ENCODE data around the gene BLOC1S3.

Gene BLOC1S3

DNA sequence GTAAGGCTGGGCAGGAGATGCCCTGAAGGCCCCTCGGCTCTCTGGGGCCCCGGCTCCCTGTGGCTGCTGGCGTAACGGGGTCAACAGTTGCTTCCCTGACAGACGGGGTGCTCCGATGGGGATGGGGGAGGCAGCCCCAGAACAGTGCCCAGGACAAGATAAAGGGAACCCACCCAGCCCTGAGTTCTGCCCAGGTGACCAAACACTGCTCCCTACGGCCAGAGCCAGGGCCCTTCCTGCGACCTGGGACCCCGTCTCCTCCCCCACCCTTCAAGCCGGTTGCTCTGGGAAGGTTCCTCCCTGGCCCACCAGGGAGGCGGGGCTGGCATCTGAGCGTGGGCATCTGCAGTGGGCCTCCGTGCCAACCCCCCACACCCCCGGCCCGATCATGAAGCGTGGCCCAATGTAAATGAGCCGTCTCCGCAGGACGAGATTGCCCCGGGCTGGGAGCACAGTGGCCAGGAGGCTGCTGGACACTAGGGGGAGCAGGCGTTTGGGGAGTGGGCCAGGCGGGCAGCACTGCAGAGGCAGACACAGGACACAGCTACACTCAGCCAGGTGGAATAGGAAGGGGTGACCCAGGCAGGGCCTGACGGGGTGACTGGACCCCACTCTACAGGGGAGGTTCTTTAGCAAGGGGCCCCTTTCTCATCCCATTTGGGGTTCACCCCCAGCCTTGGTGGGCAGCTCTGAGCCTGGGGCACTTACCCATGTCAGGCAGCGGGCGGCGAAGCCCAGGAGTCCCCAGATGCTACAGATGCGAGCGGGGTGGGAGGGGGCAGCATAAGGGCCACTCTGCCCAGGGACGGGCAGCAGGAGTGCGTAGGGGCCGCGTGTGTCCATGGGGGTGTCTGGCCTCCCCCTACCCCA is 16.6 kb upstream of the BLOC1S3 start:
- DNase-seq (ENCODE audit: low read depth in 2 of 2), result no peak

DNA sequence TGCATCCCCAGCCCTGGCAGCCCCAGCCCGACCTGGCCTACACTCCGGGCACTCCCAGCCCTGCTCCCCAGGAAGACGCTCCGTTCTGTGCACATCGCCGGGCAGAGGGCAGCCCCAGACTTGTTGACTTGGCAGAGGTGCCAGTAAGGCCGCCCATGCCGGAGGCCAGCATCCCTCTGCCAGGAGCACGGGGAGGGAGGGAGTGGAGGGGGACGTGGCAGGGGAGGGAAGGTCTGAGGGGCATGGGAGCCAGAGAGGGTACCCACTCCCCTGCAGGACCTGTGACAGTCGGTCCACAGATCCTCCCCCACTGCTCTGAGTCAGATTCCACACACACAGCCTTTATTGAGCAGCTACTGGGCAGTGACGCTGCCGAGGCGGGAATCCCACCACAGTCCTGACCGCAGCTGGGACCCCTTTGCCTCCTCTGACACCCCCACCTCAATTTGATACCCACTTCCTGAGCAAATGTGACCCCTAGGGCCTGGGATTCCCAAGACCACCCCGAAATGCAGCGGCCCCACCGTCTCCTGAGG is 15.9 kb upstream of the BLOC1S3 start:
- no peak for DNase-seq (ENCODE audit: low read depth in 2 of 2)

GRCh38 chr19:45163156-45163555 is 15.4 kb upstream of the BLOC1S3 start:
- no peak for DNase-seq (ENCODE audit: low read depth in 2 of 2)

- DNase-seq (ENCODE audit: low read depth in 2 of 2), result no peak
Measured at GRCh38 chr19:45163751-45164460, 14.7 kb upstream of the BLOC1S3 start.

- peak; percentile 58 to 65 for DNase-seq (ENCODE audit: low read depth in 2 of 2)
Measured at GRCh38 chr19:45164577-45165335, 13.8 kb upstream of the BLOC1S3 start.

DNA sequence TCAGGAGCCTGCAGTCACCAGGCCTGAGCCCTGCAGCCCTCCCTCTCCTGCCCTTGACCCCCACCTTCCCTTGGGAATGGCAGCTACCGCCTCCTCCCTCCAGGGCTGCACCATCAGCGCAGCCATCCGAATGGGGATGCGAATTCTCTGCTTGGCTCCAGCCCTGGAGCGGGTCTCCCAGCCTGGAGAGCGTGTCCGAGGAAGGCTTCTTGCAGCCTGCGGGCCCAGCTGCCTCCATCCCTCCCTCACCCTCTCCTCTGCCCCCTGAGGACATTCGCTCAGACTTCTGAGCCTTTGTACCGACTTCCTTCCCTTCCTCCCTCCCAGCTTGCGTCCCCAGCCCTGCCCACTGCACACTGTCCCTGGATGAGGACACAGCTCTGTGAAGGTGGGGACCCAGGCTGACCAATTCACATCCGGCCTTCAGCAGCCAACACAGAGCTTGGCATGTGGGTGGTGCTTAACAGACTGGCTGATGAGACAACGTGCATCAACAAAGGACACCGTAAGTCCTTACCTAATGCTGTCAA is 11.8 kb upstream of the BLOC1S3 start:
- no peak for DNase-seq (ENCODE audit: low read depth in 2 of 2)

DNA sequence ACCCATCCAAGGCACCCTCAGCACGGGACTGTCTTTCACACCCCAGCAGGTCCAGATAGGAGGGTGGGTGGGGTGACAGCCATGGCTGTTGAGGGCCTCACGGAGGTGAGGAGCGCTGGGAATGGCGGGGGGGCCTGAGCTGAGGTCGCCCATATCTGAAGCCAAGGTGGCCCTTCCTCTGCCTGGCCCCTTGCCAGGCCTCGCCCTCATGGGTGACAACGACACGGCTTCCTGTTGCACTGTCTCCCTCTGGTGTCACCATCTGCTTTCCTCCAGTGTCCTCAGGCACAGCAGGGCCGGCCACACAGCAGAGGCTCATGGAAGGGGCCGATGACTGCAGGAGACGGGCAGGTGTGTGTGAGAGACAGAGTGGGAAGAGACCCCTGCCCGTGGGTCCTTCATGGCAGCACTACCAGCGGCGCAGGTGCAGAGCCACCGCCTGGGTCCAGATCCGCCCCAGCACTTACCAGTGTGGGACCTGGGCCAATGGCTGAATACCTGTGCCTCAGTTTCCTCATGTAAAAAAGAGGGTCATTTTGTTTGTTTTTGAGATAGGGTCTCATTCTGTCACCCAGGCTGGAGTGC is 9.7 kb upstream of the BLOC1S3 start:
- no peak for DNase-seq (ENCODE audit: low read depth in 2 of 2)

DNA sequence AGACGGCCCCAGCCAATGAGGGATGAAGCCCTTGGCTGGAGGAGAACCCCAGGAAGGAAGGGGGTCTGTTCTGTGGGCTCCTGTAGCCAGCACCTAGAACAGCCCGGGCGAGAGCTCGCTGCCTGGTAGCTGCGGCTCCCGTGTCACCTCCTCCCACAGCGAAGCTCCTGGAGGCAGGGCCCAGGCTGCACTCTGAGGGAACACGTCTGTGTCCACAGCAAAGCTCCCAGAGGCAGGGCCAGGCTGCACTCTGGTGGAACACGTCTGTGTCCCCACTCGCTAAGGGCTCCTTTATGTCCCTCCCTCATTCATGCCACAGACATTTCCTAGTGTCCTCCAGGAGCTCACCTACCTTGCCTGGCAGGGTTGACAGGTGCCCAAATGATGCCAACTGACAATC is 9.0 kb upstream of the BLOC1S3 start:
- no peak for DNase-seq (ENCODE audit: low read depth in 2 of 2)

DNA sequence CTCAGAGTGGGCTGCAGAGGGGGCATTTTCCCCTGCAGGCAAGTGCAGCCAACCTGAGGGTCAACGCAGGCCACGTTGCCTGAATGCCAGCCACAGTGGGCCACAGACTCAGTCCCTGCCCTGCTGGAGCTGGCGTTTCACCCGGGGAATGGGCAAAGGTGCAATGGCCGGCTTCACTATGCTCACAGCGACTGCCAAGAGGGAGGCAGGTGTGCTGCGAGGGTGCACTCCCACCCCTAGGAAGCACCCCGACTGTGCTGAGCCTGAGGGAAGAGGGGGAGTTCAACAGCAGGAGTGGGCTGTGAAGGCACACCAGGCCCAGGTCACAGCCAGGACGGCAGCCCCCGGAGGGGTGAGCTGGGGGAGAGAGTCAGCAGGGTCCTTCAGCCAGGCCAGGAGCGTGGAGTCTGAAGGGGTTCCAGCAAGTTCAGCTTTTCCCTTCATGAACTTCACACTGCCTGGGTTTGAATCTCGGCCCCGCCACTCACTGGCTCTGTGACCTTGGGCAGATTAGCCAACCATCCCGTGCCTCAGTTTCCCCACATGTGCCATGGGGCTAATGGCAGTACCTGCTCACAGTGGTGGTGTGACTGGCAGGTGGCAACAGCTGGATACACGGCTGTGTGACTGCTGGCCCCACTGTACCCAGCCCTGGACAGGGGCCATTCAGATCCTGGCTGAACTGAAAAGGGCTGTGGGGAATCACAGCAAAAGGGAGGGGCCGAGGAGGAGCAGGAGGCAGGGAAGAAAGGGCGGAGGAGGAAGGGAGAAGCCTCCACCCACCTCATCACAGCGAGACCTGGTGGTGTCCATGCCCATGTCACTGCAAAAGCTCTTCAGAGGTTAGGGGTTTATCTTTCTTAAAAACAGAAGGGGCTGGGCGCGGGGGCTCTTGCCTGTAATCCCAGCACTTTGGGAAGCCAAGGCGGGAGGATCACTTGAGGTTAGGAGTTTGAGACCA is 8.2 kb upstream of the BLOC1S3 start:
- no peak for DNase-seq (ENCODE audit: low read depth in 2 of 2)

GRCh38 chr19:45171211-45171623 is 7.4 kb upstream of the BLOC1S3 start:
- no peak for DNase-seq (ENCODE audit: low read depth in 2 of 2)

DNA sequence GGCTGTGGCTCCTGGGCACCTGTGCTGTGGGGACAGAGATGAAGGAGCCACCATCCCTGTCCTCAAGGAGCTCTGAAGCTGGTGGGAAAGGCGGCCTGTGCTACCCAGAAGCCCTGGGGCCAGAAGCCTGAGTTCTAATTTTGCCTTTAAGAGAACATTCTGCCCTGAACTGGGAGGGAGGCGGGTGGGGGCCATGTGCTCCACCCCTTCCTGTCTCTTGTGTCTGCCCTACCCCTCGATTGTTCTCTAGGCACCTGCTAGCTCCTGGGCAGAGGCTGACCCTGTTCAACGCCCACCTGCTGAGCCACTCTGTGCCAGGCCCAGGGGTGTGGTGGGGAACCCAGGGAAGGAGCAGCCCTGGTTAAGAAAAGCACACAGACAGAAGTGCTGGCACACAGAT is 6.4 kb upstream of the BLOC1S3 start:
- DNase-seq (ENCODE audit: low read depth in 2 of 2), result no peak

DNA sequence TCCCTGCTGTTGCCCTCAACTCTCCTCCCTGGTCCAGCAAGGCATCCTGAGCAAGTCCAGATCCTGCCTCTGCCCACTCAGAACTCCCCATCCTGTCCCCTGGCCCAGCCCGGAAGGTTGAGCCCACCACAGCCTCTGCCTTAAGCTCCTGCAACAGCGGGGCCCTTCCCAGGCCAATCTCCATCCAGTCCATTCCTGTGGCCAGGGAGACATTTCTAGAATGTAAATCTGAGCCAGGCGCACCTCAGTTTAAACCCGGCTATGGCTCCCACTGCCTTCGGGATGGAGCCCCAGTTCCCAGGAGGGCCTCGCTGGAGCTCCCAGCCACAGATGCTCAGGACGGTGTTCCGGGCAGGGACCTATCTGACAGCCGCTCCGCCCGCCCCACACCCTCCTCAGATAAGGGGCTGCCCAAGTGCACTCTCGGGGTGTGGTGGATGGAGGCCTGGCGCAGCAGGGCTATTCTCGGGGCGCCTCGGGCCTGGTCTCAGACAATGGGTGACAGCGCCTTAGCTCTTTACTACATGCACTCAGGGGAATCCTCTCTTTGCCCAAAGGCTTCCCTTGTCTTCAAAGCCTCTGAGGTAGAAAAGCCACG is 5.9 kb upstream of the BLOC1S3 start:
- DNase-seq (ENCODE audit: low read depth in 2 of 2), result no peak

DNA sequence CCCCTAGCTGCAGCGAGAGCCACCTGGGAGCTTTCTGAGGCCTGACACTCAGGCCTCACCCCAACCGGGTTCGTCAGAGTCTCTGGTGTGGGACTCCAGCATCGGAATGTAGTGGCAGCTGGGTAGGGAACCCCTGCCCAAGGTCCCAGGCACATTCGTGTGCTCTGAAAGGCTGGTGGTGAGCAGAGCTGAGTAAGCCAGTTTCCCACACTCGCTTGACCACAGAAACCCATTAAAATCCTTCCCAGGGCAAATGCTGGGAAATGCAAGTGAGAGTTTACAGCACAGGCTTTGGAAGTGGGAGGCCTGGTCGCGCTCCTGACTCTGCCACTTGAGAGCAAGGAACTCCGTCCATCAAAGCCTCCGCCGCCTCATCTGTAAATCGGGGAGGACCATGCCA is 4.8 kb upstream of the BLOC1S3 start:
- no peak for DNase-seq (ENCODE audit: low read depth in 2 of 2)

- DNase-seq (ENCODE audit: low read depth in 2 of 2), result no peak
Measured at GRCh38 chr19:45175515-45176345, 2.9 kb upstream of the BLOC1S3 start.

- DNase-seq (ENCODE audit: low read depth in 2 of 2), result no peak
Measured at GRCh38 chr19:45177817-45178261, 745 bp upstream of the BLOC1S3 start, which contains the start of gene TRAPPC6A. TSS of gene TRAPPC6A (minus strand) at chr19:45178237. CDS start at chr19:45178218, 19 bp downstream.

- peak; percentile 15 to 18 for DNase-seq (ENCODE audit: low read depth in 2 of 2)
Measured at GRCh38 chr19:45179072-45179891, 698 bp downstream of the BLOC1S3 start.

GRCh38 chr19:45179892-45180370 is 1.3 kb downstream of the BLOC1S3 start:
- DNase-seq (ENCODE audit: low read depth in 2 of 2), result no peak

- DNase-seq (ENCODE audit: low read depth in 2 of 2), result no peak
Measured at GRCh38 chr19:45180936-45181335, 2.4 kb downstream of the BLOC1S3 start.
